ENCODE results near the gene KRTAP4-12. TPM values are rescaled to one million over a fixed set of nuclear protein-coding genes. Genes with fewer than 3 reads are reported as not detected.
"Not testable (repeated sequence)": the region's sequence is repeated elsewhere in the genome, so short reads cannot be mapped to it uniquely, and the experiment has no call there.

Gene KRTAP4-12
- total RNA-seq, 6 experiments from 2014 or later = 6.1 to 8.4 (median 6.7) TPM

DNA sequence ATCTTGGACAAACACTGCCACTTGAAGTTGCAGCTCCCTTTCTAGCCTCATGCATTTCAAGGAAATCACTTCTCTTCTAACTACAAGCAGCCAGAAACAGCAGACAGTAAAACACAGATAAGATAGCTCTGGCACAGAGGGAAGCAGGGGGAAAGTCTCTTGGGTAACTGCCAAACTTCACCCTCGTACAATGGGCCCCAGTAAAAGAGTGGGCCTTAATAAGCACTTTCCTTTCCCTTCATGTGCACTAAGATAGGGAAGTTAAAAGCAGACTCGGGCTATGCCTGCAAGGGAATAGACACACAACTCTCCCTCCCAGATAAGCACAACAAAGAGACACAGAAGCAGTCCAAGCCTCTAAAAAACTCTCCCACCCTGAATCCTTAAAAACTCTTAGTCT lies 29.9 kb upstream of the KRTAP4-12 start:
- no peaks in the 10 kb centered on the region for H3K9me3 Mint-ChIP-seq

DNA sequence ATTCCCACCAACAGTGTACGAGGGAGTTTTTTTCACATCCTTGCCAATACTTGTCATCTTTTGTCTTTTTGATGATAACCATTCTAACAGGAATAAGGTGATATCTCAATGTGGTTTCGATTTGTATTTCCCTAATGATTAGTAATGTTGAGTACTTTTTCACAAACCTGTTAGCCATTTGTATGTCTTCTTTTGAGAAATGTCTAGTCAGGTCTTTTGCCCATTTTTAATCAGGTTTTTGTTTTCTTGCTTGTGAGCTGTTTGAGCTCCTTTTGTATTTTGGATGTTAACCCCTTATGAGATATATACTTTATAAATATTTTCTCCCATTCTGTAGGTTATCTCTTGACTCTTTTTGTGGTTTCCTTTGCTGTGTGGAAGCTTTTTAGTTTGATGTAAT lies 27.5 kb upstream of the KRTAP4-12 start:
- Mint-ChIP-seq H3K9me3 (no peaks in the 10 kb centered on the region), H3K27ac (no peak overlapping the region), H3K4me3 (no peak overlapping the region), H3K36me3 (ENCODE audit: low read depth) (no peaks in the 10 kb centered on the region), H3K4me1 (ENCODE audit: low read depth) (peaks cover 12% of the 10 kb centered on the region), H3K27me3 (ENCODE audit: insufficient read depth) (no peaks in the 10 kb centered on the region)
- no peak for DNase-seq
- TF ChIP-seq, protein P1, sequence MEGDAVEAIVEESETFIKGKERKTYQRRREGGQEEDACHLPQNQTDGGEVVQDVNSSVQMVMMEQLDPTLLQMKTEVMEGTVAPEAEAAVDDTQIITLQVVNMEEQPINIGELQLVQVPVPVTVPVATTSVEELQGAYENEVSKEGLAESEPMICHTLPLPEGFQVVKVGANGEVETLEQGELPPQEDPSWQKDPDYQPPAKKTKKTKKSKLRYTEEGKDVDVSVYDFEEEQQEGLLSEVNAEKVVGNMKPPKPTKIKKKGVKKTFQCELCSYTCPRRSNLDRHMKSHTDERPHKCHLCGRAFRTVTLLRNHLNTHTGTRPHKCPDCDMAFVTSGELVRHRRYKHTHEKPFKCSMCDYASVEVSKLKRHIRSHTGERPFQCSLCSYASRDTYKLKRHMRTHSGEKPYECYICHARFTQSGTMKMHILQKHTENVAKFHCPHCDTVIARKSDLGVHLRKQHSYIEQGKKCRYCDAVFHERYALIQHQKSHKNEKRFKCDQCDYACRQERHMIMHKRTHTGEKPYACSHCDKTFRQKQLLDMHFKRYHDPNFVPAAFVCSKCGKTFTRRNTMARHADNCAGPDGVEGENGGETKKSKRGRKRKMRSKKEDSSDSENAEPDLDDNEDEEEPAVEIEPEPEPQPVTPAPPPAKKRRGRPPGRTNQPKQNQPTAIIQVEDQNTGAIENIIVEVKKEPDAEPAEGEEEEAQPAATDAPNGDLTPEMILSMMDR (IDR thresholded peaks at IDR 0.05) = no peak

More for the DNA sequence above, 29.9 kb upstream of the KRTAP4-12 start:
- Mint-ChIP-seq H3K36me3 (ENCODE audit: low read depth) (no peaks in the 10 kb centered on the region), H3K4me1 (ENCODE audit: low read depth) (peaks cover 10% of the 10 kb centered on the region), H3K27ac (no peak overlapping the region), H3K27me3 (ENCODE audit: insufficient read depth) (peaks cover 2% of the 10 kb centered on the region), H3K4me3 (no peak overlapping the region)
- DNase-seq = no peak
- TF ChIP-seq, protein P1 (IDR thresholded peaks at IDR 0.05) = no peak

DNA sequence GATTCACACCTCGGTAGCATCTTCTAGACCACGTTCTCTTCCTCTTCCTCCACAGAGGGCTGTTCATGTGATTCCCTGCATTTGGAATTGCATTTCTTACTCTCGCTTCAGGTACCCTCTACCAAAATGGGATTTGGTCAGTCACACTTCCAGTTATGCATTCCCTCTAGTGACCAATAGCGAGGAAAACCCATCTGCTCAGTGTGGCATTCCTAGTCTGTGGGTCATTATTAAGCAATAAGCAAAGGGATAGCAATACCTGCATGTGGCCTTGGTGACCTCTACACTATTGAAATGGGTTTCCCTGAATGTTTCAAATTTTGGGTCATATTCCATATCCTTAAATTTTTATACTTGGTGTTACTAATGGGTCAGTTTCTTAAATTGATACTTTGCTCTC lies 26.0 kb upstream of the KRTAP4-12 start:
- DNase-seq = no peak
- Mint-ChIP-seq H3K4me1 (ENCODE audit: low read depth) (peaks cover 7% of the 10 kb centered on the region), H3K27ac (no peak overlapping the region), H3K27me3 (ENCODE audit: insufficient read depth) (no peaks in the 10 kb centered on the region), H3K36me3 (ENCODE audit: low read depth) (no peaks in the 10 kb centered on the region), H3K4me3 (no peak overlapping the region), H3K9me3 (no peaks in the 10 kb centered on the region)
- TF ChIP-seq, protein P1 (IDR thresholded peaks at IDR 0.05) = no peak

DNA sequence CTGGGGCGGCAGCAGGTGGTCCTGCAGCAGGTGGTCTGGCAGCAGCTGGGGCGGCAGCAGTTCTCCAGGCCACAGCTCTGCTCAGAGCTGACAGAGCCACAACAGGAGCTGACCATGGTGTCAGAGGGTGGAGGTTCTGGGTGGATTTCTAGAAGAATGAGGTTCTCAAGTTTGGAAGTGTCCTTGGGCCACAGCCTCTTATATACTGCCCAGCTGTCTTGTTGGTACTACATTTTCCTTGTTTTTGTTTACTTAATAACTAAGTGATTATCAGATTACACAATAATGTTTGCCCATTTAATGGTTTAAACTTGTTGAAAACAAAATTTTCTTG lies 25.6 kb upstream of the KRTAP4-12 start, which contains the start of gene KRTAP4-5:
TSS of gene KRTAP4-5 (minus strand) at position 174 of the 334 bp plus-strand sequence. CDS start at position 116, 58 bp downstream.
- H3K9me3 Mint-ChIP-seq = no peaks in the 10 kb centered on the region
- H3K4me3 Mint-ChIP-seq = no peak within 1 kb of the TSS
- TF ChIP-seq, protein P1 (IDR thresholded peaks at IDR 0.05) = no peak
- no peak within 1 kb of the TSS for H3K27ac Mint-ChIP-seq
- H3K4me1 Mint-ChIP-seq (ENCODE audit: low read depth) = peaks cover 7% of the 10 kb centered on the region
- no peaks in the 10 kb centered on the region for H3K27me3 Mint-ChIP-seq (ENCODE audit: insufficient read depth)
- no peak for DNase-seq
- no peaks in the 10 kb centered on the region for H3K36me3 Mint-ChIP-seq (ENCODE audit: low read depth)

DNA sequence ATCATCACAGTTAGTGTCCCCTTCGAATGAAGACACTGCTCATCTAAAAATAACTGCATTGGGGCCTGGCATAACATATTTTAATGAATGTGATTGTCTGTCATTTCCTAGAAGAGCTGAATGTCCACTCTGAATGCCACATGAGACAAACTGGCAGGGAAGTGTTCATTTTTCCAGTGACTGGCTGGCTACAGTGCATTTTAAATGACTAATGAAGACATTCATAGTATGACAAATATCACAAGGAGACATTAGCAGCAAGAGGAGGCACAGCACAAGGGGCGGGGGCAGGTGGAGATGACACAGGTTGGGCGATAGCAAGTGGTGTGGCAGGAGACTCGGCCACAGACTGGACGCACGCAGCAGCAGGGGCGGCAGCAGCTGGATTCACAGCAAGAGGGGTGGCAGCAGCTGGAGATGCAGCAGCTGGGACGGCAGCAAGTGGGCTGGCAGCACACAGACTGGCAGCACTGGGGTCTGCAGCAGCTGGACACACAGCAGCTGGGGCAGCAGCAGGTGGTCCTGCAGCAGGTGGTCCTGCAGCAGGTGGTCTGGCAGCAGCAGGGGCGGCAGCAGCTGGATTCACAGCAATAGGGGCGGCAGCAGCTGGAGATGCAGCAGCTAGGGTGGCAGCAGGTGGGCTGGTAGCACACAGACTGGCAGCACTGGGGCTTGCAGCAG lies 25.1 kb upstream of the KRTAP4-12 start:
- not testable (repeated sequence) for DNase-seq; H3K4me3 Mint-ChIP-seq; H3K27me3 Mint-ChIP-seq (ENCODE audit: insufficient read depth); H3K4me1 Mint-ChIP-seq (ENCODE audit: low read depth); H3K27ac Mint-ChIP-seq; H3K36me3 Mint-ChIP-seq (ENCODE audit: low read depth); H3K9me3 Mint-ChIP-seq

DNA sequence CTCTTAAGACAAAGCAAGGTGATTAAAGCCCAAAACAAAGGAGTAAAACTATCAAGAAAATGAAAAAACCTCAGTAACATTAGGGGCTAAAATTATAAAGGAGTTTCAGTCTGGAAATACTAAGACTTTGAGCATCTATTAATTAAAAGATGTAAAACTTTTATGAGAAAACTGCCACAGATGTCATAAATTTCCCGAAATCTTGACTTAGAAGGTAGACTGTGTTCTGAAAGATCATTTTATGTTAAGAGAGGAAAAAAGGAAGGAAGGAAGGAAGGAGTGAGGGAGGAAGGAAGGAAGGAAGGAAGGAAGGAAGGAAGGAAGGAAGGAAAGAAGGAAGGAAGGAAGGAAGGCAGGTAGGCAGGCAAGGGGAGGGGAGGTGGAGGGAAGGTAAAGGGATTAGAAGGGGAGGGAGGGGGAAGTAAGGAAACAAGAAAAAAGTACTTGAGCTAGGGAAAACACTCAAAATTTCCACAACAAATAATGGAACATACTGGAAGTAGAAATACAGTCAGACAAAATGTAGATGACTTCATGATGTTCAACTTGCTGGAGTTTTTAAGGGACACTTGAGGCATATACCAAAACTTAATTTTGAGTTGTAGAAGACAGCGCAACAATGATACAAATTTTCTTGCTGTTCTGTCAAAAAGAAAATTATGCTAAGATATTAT lies 23.7 kb upstream of the KRTAP4-12 start:
- Mint-ChIP-seq H3K36me3 (ENCODE audit: low read depth) (peaks cover 15% of the 10 kb centered on the region), H3K27ac (no peak overlapping the region), H3K4me3 (no peak overlapping the region), H3K4me1 (ENCODE audit: low read depth) (peaks cover 7% of the 10 kb centered on the region), H3K27me3 (ENCODE audit: insufficient read depth) (no peaks in the 10 kb centered on the region), H3K9me3 (peaks cover 16% of the 10 kb centered on the region)
- TF ChIP-seq, protein P1 (IDR thresholded peaks at IDR 0.05) = no peak
- DNase-seq = no peak

Data from HFFc6 (cell line).